GM10248 (cell line): ENCODE measurements around the gene GCC2.
A peak's percentile ranks its signal among the peaks of the same experiment; 100 is the strongest.
"Not testable (repeated sequence)": the region's sequence is repeated elsewhere in the genome, so short reads cannot be mapped to it uniquely, and the experiment has no call there.

Experiments
- CTCF ChIA-PET: fragments of 300-600 bp; sonication (Branson Sonifier 250); formaldehyde crosslinking; extraction: SDS; loops from one replicate; lab custom pipeline; 2021; ENCODE audit warnings: antibody characterized with exemption; lab: Yijun Ruan, JAX
- POLR2A ChIA-PET: fragments of 350-650 bp; sonication (Branson Sonifier 250); formaldehyde crosslinking; extraction: SDS; loops from one replicate; lab custom pipeline; 2020; ENCODE audit warnings: antibody characterized with exemption; lab: Yijun Ruan, JAX
- DNase-seq: peaks from one replicate; pipeline ENCODE4 v3.0.0; 2012; ENCODE audit errors: extremely low spot score
- CTCF ChIP-seq: IDR thresholded peaks from 2 replicates; pipeline ENCODE4 v1.5.1; 2012; ENCODE audit warnings: mild to moderate bottlenecking, low read depth; ENCODE audit errors: extremely low read depth, missing control alignments, control extremely low read depth

The GCC2 gene

GRCh38 chr2:108451976-108452375 lies 3.0 kb downstream of the GCC2 start:
- TF ChIP-seq CTCF, result no peak
- ChIA-PET POLR2A (no interaction called here), CTCF (no interaction called here)
- DNase-seq, result no peak

- DNase-seq, POLR2A ChIA-PET: not testable (repeated sequence)
- CTCF ChIA-PET, result interaction anchor here (1.6 kb wide), 2 partner anchors 9 to 183 kb away, joined by 4 read pairs; no protein-coding TSS in a partner anchor
These were observed 4.5 kb downstream of the GCC2 start for GRCh38 chr2:108453530-108453929.

- TF ChIP-seq CTCF, result no peak
- DNase-seq, result no peak
- POLR2A ChIA-PET, result no interaction called here
- CTCF ChIA-PET, result interaction anchor here (1.6 kb wide), 1 partner anchor 8 kb away, joined by 4 read pairs; no protein-coding TSS in a partner anchor
These were observed 5.4 kb downstream of the GCC2 start for GRCh38 chr2:108454440-108454839.

GRCh38 chr2:108455571-108455970 lies 6.6 kb downstream of the GCC2 start:
- no peak for TF ChIP-seq CTCF
- DNase-seq, result no peak
- POLR2A ChIA-PET, result no interaction called here
- CTCF ChIA-PET, result no interaction called here

- ChIA-PET POLR2A (no interaction called here), CTCF (interaction anchor here (1.0 kb wide), 1 partner anchor 9 kb away, joined by 3 read pairs; the partner anchor contains the start of gene GCC2)
- DNase-seq, result no peak
- no peak for TF ChIP-seq CTCF
These were observed 9.1 kb downstream of the GCC2 start for GRCh38 chr2:108458082-108458481.

GRCh38 chr2:108459441-108459840 lies 10.4 kb downstream of the GCC2 start:
- no peak for TF ChIP-seq CTCF
- POLR2A ChIA-PET, result no interaction called here

GRCh38 chr2:108460345-108461037 lies 11.5 kb downstream of the GCC2 start:
- DNase-seq, result peak; percentile 38
- CTCF ChIA-PET, result no interaction called here
- no peak for TF ChIP-seq CTCF
- POLR2A ChIA-PET, result no interaction called here

More at GRCh38 chr2:108459441-108459840, 10.4 kb downstream of the GCC2 start:
- DNase-seq, result no peak
- CTCF ChIA-PET, result no interaction called here
